ENCODE measurements around the gene NRN1.

NRN1 gene

GRCh38 chr6:6007366-6008088 is 802 bp upstream of the NRN1 start (continued):
- no peak for TF ChIP-seq ZNF747 (tag by site-specific recombination; IDR thresholded peaks at IDR 0.05)
- TF ChIP-seq ZFP69B (tag by site-specific recombination; IDR thresholded peaks at IDR 0.05), result peak; percentile 53; the same call in 1 of the 2 replicates
- TF ChIP-seq ZNF239 (tag by site-specific recombination; IDR thresholded peaks at IDR 0.05), result no peak
- 0 out of 2 replicates have a peak, but pooled peaks have one; percentile 24 for TF ChIP-seq ZBTB21 (tag by site-specific recombination; IDR thresholded peaks at IDR 0.05)
- TF ChIP-seq ZNF112 (tag by site-specific recombination; IDR thresholded peaks at IDR 0.05), result no peak
- no peak for TF ChIP-seq ZFP3 (tag by site-specific recombination; IDR thresholded peaks at IDR 0.05; ENCODE audit: low read depth)
- TF ChIP-seq ZNF155 (tag by site-specific recombination; IDR thresholded peaks at IDR 0.05), result no peak
- TF ChIP-seq ZNF138 (tag by site-specific recombination; IDR thresholded peaks at IDR 0.05; ENCODE audit: borderline replicate concordance), result no peak
- TF ChIP-seq ZNF548 (tag by site-specific recombination; IDR thresholded peaks at IDR 0.05), result no peak
- TF ChIP-seq ZNF350 (tag by site-specific recombination; IDR thresholded peaks at IDR 0.05), result no peak
- no peak for TF ChIP-seq AEBP2 (tag by site-specific recombination; IDR thresholded peaks at IDR 0.05; ENCODE audit: borderline replicate concordance)
- no peak for TF ChIP-seq ZNF560 (tag by site-specific recombination; IDR thresholded peaks at IDR 0.05; ENCODE audit: borderline replicate concordance)
- TF ChIP-seq ZIC2 (tag by site-specific recombination; IDR thresholded peaks at IDR 0.05), result peak; percentile 63
- TF ChIP-seq ZNF677 (tag by site-specific recombination; IDR thresholded peaks at IDR 0.05), result no peak
- 0 out of 2 replicates have a peak, but pooled peaks have one; percentile 11 for TF ChIP-seq ZNF777 (tag by site-specific recombination; IDR thresholded peaks at IDR 0.05; ENCODE audit: borderline replicate concordance)
- TF ChIP-seq KLF17 (tag by site-specific recombination; IDR thresholded peaks at IDR 0.05), result peak; percentile 37; the same call in 1 of the 2 replicates
- no peak for TF ChIP-seq ZNF221 (tag by site-specific recombination; IDR thresholded peaks at IDR 0.05; ENCODE audit: borderline replicate concordance)
- peak; percentile 91; the same call in 1 of the 2 replicates for TF ChIP-seq ZNF561 (tag by site-specific recombination; IDR thresholded peaks at IDR 0.05; ENCODE audit: borderline replicate concordance)
- TF ChIP-seq ZNF211 (tag by site-specific recombination; IDR thresholded peaks at IDR 0.05; ENCODE audit: low read depth), result no peak
- TF ChIP-seq ZNF433 (tag by site-specific recombination; IDR thresholded peaks at IDR 0.05; ENCODE audit: low read depth), result no peak
- TF ChIP-seq ZSCAN16 (tag by site-specific recombination; IDR thresholded peaks at IDR 0.05), result no peak
- TF ChIP-seq ZBTB8A (tag by site-specific recombination; IDR thresholded peaks at IDR 0.05), result peak; percentile 95
- TF ChIP-seq INSM2 (tag by site-specific recombination; IDR thresholded peaks at IDR 0.05), result no peak
- no peak for TF ChIP-seq ZNF830 (tag by site-specific recombination; IDR thresholded peaks at IDR 0.05; ENCODE audit: low read depth)
- no peak for TF ChIP-seq ELK4 (IDR thresholded peaks at IDR 0.05; ENCODE audit: borderline replicate concordance, low read depth, low read length)
- TF ChIP-seq PRDM1 (tag by site-specific recombination; IDR thresholded peaks at IDR 0.05), result no peak
- TF ChIP-seq ZNF473 (tag by site-specific recombination; IDR thresholded peaks at IDR 0.05), result no peak
- peak; percentile 49 for TF ChIP-seq KLF1 (tag by site-specific recombination; IDR thresholded peaks at IDR 0.05)
- TF ChIP-seq KLF16 (tag by site-specific recombination; IDR thresholded peaks at IDR 0.05), result peak; percentile 34; the same call in 1 of the 2 replicates
- TF ChIP-seq ZNF19 (tag by site-specific recombination; IDR thresholded peaks at IDR 0.05; ENCODE audit: low read depth), result no peak
- TF ChIP-seq ZNF571 (tag by site-specific recombination; IDR thresholded peaks at IDR 0.05), result no peak
- TF ChIP-seq BCL6B (tag by site-specific recombination; IDR thresholded peaks at IDR 0.05), result no peak
- TF ChIP-seq ZNF366 (tag by site-specific recombination; conservative IDR thresholded peaks at IDR 0.05), result no peak
- TF ChIP-seq ZNF362 (tag by site-specific recombination; IDR thresholded peaks at IDR 0.05), result no peak
